Stimulated activated CD8-positive, alpha-beta memory T cell treated with anti-CD3 and anti-CD28 coated beads, Interleukin-4, amount 100 ng/mL, for 4 hours (primary cell): ENCODE results near the gene PRADC1.
"Not testable (repeated sequence)": the region's sequence is repeated elsewhere in the genome, so short reads cannot be mapped to it uniquely, and the experiment has no call there.

Experiments used
- DNase-seq, 2 donors: peaks; one replicate each; pipeline ENCODE4 v3.0.0-alpha.2; 2020; ENCODE audit warnings: low read depth in 2 of 2, low spot score in 1 of 2

PRADC1 gene

GRCh38 chr2:73233154-73233931 lies at the start of gene PRADC1:
PRADC1 (minus strand) TSS chr2:73233239; CDS start chr2:73233160, 79 bp downstream.
- DNase-seq: peak; percentile 89 to 91

GRCh38 chr2:73281244-73281643 lies 48.2 kb upstream of the PRADC1 start:
- DNase-seq: no peak

DNA sequence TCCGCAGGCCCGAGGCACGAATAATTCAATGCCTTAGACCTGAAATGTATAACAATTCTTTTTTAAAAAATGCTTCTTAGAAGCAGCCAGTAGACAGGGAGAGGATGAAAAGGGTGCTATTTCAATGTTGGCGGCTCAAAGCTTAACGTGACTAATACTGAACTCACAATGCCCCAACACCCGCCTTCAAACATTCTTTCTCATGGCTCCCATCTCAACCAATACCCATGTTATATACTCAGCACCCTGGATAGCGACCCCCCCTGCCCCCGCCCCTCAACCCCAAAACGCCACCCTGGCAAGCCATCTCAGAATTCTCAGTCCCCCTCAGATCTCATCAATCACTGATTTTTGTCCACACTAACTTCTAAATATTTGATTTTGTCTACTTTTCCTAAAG lies 46.8 kb upstream of the PRADC1 start:
- DNase-seq: no peak

DNA sequence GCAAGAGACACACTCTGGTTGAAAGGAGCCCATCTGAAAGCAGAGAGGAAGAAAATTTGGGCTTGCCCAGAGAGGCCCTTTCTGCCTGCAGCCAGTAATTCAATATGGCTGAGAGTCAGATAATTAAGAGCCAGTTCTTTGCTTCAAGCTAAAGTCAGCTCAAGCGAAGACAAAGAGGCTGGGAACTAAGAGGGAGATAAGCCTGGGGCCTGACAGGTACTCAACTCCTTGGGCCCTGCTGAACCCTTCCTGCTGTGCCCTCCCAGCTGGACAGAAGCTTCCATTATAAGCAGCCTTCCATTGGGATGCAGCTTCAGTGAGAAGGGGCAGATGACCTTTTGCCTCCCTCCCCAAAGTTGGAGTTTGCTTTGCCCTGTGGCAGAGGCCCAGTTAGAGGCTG lies 39.2 kb upstream of the PRADC1 start:
- no peak for DNase-seq

DNA sequence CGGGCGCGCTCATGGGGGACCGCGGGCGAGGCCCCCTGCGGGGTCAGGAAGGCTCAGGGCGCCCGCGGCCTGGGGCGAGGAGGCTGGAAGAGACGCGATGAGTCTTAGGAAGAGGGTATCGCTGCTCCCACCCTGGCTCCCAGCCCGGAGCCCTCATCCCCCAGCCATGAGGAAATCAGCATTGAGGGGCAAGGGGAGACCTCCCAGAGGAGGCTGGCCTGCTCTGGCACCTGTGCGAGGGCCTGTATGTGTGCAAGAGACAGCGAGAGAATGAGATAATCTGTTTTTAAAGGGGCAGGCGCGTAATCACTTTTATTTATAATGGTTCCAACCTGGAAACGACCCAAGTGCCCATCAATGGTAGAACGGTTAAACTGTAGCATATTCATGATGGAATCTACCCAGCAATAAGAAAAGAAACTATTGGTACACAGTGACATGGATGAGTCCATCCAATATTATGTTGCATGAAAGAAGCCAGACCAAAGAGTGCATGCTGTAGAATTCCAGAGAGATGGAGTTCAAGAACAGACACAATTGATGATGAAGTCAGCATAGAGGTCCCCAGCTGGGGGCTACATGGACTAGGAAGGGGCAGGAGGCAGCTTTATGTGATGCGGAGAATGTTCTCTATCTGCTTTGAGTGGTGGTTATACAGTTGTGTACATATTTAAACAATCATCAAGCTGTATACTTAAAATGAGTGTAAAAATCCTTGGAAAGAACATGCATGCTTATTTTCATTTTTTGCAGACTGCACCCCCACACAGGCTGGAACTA lies 36.8 kb upstream of the PRADC1 start:
- DNase-seq: no peak

- DNase-seq: peak in 1 of 2 donors; percentile 50
Observed at GRCh38 chr2:73268830-73269685, 36.0 kb upstream of the PRADC1 start.

DNA sequence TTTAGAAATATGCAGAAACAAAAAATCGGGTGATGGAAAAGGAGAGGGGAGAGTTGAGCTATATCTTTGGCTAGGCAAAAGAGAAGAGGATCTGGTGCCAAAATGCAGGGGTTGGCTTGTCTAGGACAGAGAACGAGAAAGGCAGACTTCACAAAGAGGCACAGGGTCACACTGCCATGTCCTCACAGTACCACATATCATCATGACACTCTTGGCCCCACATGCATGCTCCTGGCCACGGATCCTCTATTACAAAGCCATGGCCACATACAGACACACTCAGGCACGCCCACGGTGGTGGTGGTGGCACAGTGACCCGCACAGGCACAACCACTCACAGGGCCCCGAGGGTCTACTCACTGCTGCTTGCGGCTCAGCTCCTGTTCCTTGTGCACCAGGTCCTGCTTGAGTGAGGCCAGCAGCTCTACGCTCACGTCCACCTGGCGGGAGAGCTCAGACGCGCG lies 35.4 kb upstream of the PRADC1 start:
- DNase-seq: no peak

GRCh38 chr2:73267008-73267407 lies 34.0 kb upstream of the PRADC1 start:
- DNase-seq: no peak

GRCh38 chr2:73266061-73266901 lies 33.2 kb upstream of the PRADC1 start:
- no peak for DNase-seq

GRCh38 chr2:73265298-73266060 lies 32.4 kb upstream of the PRADC1 start:
- no peak for DNase-seq

DNA sequence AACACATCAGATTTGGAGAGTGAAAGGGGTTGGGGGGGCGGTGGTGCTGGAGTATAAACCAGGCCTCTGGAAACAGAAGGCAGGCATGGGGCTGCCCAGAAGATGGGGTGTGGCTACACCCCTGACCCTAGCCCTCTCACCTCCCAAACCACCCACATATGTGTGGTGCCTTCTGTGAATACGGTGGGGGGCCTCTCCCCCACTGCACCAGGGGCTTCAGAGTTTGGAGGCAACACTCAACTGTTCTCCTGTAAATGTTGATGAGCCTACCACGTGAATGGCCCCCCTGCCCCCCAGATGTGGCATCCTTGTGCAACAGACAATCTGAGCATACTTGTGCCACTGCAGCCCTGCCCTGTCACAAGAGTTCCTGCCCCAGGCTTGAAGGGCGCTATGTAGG lies 31.7 kb upstream of the PRADC1 start:
- no peak for DNase-seq

DNA sequence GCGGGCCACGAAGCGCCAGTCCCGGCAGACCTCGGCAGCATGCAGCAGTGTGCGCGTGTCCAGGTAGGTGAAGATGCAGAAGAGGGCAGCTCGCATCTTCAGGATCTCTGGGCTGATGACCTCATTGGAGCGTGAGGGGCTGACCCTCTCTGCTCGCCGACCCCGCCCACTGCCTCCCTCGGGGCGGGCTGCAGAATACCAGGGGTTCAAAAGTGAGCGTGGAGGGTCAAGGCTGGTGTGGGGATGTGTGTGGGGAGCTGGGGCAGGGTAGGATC lies 31.2 kb upstream of the PRADC1 start:
- DNase-seq: no peak

DNA sequence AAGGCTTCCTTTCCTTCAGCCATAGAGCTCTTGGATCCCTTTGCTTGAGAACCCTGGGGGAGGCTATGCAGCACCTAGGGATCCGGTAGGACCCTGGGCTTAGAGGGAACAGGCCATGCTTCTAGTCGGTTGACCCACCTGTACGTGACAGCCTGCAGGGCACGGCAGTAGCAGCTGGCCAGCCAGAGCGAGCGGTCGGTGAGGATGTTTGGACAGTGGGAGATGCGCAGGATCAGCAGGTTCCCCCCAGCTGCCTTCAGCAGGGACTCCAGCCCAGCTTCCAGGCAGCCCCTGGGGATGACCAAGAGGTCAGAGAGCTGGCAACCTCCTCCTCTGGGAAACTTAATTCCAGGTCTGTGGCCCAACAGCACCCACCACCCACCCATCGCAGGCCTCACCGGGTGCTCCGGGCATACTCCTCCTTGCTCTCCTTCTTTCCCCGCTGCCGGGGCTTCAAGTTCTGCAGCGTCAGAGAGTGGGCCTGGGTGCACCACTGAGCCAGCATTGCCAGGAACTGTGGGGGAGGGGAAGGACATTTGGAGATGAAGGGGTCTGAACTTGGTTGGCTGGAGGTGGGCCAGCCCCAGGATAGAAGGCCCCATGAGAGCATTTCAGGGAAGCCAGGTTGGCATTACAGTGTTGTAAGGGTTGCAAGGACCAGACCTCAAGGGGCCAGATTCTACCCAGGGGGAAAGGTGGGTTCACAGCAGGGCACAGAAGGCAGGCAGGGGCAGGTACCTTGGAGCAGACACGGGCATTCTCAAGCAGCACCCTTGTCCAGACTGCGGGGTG lies 30.7 kb upstream of the PRADC1 start:
- no peak for DNase-seq

DNA sequence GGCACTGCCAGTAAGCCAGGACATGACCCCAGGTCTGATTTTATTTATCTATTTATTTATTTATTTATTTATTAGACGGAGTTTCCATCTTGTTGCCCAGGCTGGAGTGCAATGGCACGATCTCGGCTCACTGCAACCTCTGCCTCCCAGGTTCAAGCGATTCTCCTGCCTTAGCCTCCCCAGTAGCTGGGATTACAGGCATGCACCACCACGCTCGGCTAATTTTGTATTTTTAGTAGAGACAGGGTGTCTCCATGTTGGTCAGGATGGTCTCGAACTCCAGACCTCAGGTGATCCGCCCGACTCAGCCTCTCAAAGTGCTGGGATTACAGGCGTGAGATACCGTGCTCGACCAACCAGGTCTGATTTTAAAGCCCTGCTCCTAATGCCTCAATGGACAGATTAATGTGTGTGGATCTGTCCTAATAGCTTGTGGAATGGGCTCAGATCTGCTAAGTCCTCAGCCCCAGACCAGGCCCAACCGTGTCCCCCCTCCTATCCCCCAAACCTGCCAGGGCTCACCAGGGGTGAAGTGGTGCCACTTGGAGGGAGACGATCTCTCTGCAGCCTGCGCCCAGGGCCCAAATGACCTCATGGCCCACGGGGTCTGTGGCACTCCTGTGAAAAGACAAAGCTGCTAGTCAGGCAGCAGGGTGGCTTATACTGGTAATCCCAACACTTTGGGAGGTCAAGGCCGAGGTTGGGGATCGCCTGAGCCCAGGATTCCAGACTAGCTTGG lies 29.8 kb upstream of the PRADC1 start:
- not testable (repeated sequence) for DNase-seq

DNA sequence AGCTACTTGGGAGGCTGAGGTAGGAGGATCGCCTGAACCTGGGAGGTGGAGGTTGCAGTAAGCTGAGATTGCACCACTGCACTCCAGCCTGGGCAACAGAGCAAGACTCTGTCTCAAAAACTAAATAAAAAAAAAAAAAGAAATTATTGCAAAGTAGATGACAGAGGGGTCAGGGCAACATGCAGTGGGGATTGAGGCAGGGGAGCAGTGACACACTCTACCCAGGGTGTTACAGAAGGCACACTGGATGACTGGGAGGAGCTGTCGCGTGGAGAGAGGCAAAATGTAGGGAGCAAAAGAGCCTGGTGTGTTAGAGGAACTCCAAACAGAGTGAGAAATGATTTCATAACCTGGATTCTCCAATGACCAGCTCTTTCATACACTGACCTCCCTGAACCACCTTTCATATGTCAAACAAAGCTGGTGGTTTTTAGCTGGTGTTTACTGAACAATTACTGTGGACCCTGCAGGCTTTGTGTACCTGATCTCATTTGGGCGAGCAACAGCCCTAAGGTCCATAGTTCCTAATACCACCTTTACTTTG lies 29.1 kb upstream of the PRADC1 start:
- no peak for DNase-seq

DNA sequence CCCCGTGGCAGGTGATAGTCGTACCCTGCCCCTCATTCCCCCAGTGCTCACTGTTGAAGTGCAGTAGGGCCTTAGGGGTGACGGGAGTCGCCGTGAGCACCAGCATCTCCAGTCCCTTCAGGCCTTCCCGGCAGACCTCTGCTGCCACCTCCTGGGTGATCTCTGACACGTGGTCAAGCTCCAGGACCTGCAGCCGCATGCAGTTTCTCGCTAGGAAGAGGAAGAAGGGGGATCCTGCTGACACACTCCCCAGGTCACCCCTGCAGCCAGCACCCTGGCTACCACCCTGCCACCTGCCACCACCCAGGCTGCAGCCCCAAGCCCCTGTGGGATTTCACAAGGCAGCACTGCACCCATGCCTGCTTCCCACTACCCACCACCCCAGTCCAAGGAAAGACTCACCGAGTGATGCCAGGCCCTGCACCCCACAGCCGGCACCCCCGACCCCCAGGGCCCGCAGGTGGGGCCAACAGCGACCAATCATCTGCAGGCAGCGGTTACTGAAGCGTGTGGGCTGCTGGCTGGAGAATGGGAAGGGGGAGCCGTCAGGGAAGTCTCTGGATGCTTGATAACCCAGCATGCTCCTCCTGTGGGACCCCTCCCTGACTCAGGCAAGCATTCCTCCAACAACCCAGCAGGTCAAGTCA lies 27.4 kb upstream of the PRADC1 start:
- DNase-seq: no peak

- DNase-seq: no peak
Observed at GRCh38 chr2:73259704-73260337, 26.8 kb upstream of the PRADC1 start.
